ENCODE measurements around the gene STIM1.

DNA sequence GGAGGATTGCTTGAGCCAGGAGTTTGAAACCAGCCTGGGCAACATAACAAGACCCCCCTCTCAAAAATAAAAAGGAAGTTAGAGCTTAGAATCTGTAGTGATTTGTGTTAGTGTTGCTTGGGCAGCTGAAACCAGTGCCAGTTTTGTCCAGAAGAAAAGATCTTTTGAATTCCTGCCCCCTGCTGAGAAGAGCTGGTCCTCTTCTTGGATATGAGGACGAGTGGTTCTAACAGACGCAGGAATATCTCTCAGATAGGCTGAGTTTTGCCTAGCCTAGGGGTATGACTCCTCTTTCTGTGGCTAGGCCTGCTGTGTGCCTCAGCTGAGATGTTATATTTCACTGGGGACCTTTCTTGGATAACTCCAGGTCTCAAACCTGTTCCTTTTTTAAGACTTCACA, 102.8 kb downstream of the STIM1 start:
- TF ChIP-seq, protein P1, sequence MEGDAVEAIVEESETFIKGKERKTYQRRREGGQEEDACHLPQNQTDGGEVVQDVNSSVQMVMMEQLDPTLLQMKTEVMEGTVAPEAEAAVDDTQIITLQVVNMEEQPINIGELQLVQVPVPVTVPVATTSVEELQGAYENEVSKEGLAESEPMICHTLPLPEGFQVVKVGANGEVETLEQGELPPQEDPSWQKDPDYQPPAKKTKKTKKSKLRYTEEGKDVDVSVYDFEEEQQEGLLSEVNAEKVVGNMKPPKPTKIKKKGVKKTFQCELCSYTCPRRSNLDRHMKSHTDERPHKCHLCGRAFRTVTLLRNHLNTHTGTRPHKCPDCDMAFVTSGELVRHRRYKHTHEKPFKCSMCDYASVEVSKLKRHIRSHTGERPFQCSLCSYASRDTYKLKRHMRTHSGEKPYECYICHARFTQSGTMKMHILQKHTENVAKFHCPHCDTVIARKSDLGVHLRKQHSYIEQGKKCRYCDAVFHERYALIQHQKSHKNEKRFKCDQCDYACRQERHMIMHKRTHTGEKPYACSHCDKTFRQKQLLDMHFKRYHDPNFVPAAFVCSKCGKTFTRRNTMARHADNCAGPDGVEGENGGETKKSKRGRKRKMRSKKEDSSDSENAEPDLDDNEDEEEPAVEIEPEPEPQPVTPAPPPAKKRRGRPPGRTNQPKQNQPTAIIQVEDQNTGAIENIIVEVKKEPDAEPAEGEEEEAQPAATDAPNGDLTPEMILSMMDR (IDR thresholded peaks at IDR 0.05) = no peak
- no peak for TF ChIP-seq POLR2A (IDR thresholded peaks at IDR 0.05)

Measured in right lobe of liver (tissue), 4 donors.